Type B pancreatic cell (in vitro differentiated cells): Measurements from ENCODE around the gene RILPL2. TPM values are rescaled to one million over a fixed set of nuclear protein-coding genes. Genes with fewer than 3 reads are reported as not detected.

Source experiments
- DNase-seq: peaks from one replicate; pipeline ENCODE4 v3.0.0; 2021; ENCODE audit warnings: mixed read lengths; ENCODE audit not compliant: unreplicated experiment; ENCODE audit errors: extremely low spot score
- H3K27ac Mint-ChIP-seq: 2 replicates; pipeline ENCODE4 v1.8.0; 2021; ENCODE audit warnings: mild to moderate bottlenecking, mixed read lengths
- H3K27me3 Mint-ChIP-seq: 2 replicates; pipeline ENCODE4 v1.8.0; 2021; ENCODE audit warnings: mixed read lengths
- H3K36me3 Mint-ChIP-seq: 2 replicates; pipeline ENCODE4 v1.8.0; 2021; ENCODE audit warnings: mixed read lengths
- H3K4me1 Mint-ChIP-seq: one replicate; pipeline ENCODE4 v1.8.0; 2021; ENCODE audit warnings: mixed read lengths; ENCODE audit not compliant: unreplicated experiment
- H3K4me3 Mint-ChIP-seq: 2 replicates; pipeline ENCODE4 v1.8.0; 2021; ENCODE audit warnings: mild to moderate bottlenecking, mixed read lengths
- H3K9me3 Mint-ChIP-seq: 2 replicates; pipeline ENCODE4 v1.8.0; 2021; ENCODE audit warnings: mixed read lengths
- CTCF ChIP-seq: fragments of 200-600 bp; sonication (generic); conservative IDR thresholded peaks from 2 replicates; pipeline ENCODE4 v1.5.0; 2021; ENCODE audit warnings: antibody characterized with exemption, mild to moderate bottlenecking
- total RNA-seq: library from RNA; stranded (reverse); gene quantifications from 2 replicates; pipeline ENCODE4 v1.2.1, GENCODE V29; 2021; ENCODE audit warnings: low replicate concordance

RILPL2 gene
- total RNA-seq, 1 donor from 2014 or later: 1.4 TPM

- Mint-ChIP-seq H3K9me3 (no peaks in the 10 kb centered on the region), H3K4me3 (peak overlapping the region; percentile 86), H3K4me1 (peaks cover 26% of the 10 kb centered on the region), H3K36me3 (peaks cover 21% of the 10 kb centered on the region), H3K27me3 (no peaks in the 10 kb centered on the region), H3K27ac (peak overlapping the region; percentile 93)
- TF ChIP-seq CTCF: peak; percentile 31
- DNase-seq: no peak
Observed at GRCh38 chr12:123390498-123391426, 45.7 kb downstream of the RILPL2 start.

- no peaks in the 10 kb centered on the region for H3K27me3 Mint-ChIP-seq
- H3K36me3 Mint-ChIP-seq: peaks cover 21% of the 10 kb centered on the region
- peak overlapping the region; percentile 86 for H3K4me3 Mint-ChIP-seq
- TF ChIP-seq CTCF: no peak
- H3K27ac Mint-ChIP-seq: peak overlapping the region; percentile 93
- H3K4me1 Mint-ChIP-seq: peaks cover 26% of the 10 kb centered on the region
- H3K9me3 Mint-ChIP-seq: no peaks in the 10 kb centered on the region
- DNase-seq: peak; percentile 74
Observed at GRCh38 chr12:123389560-123390351, 46.7 kb downstream of the RILPL2 start.

- no peaks in the 10 kb centered on the region for H3K9me3 Mint-ChIP-seq
- H3K4me1 Mint-ChIP-seq: peaks cover 26% of the 10 kb centered on the region
- H3K27ac Mint-ChIP-seq: no peak overlapping the region
- no peak for TF ChIP-seq CTCF
- no peak overlapping the region for H3K4me3 Mint-ChIP-seq
- H3K36me3 Mint-ChIP-seq: peaks cover 21% of the 10 kb centered on the region
- H3K27me3 Mint-ChIP-seq: no peaks in the 10 kb centered on the region
- no peak for DNase-seq
Observed at GRCh38 chr12:123388951-123389559, 47.4 kb downstream of the RILPL2 start.

GRCh38 chr12:123388177-123388950 lies 48.1 kb downstream of the RILPL2 start:
- Mint-ChIP-seq H3K27ac (peak overlapping the region; percentile 91), H3K4me1 (peaks cover 26% of the 10 kb centered on the region), H3K9me3 (no peaks in the 10 kb centered on the region), H3K27me3 (no peaks in the 10 kb centered on the region), H3K4me3 (peak overlapping the region; percentile 85), H3K36me3 (peaks cover 20% of the 10 kb centered on the region)
- TF ChIP-seq CTCF: no peak
- DNase-seq: peak; percentile 78
